Cardiac fibroblast (primary cell): Measurements from ENCODE around the gene RBMS2.

Experiments
- DNase-seq, 2 donors: peaks; one replicate each; pipeline versions ENCODE4 v3.0.0 to v3.0.0-alpha.2; 2010; ENCODE audit warnings: low read depth in 2 of 2
- H3K4me3 ChIP-seq, 2 donors: replicated peaks in 1 of 2; 1 replicate in 1 of 2; 2 replicates in 1 of 2; pipeline ENCODE4 v1.5.1; 2011; ENCODE audit warnings: low read depth in 2 of 2, low read length in 2 of 2, mild to moderate bottlenecking in 2 of 2, moderate library complexity in 1 of 2
- CTCF ChIP-seq: IDR thresholded peaks from one replicate; pipeline ENCODE4 v1.5.1; 2011; ENCODE audit warnings: low read depth, mild to moderate bottlenecking, low read length, inconsistent platforms

RBMS2 gene

GRCh38 chr12:56537546-56537945 lies 15.9 kb downstream of the RBMS2 start:
- DNase-seq, result no peak
- H3K4me3 ChIP-seq, result no peak overlapping the region
- TF ChIP-seq CTCF, result no peak

- peak in 1 of 2 donors; percentile 10 for DNase-seq
- TF ChIP-seq CTCF, result no peak
- no peak overlapping the region for H3K4me3 ChIP-seq
These were observed 20.0 kb downstream of the RBMS2 start for GRCh38 chr12:56541631-56542030.

- no peak for TF ChIP-seq CTCF
- H3K4me3 ChIP-seq, result no peak overlapping the region
These were observed 20.5 kb downstream of the RBMS2 start for GRCh38 chr12:56542164-56542563.

GRCh38 chr12:56545023-56545604 lies 23.5 kb downstream of the RBMS2 start:
- DNase-seq, result no peak
- TF ChIP-seq CTCF, result no peak
- no peak overlapping the region for H3K4me3 ChIP-seq

More at GRCh38 chr12:56542164-56542563, 20.5 kb downstream of the RBMS2 start:
- no peak for DNase-seq

- no peak for TF ChIP-seq CTCF
- H3K4me3 ChIP-seq, result no peak overlapping the region
- DNase-seq, result no peak
These were observed 25.1 kb downstream of the RBMS2 start for GRCh38 chr12:56546680-56547079.

- no peak overlapping the region for H3K4me3 ChIP-seq
- no peak for DNase-seq
- TF ChIP-seq CTCF, result no peak
These were observed 29.4 kb downstream of the RBMS2 start for GRCh38 chr12:56551070-56551469.
